GM19397 (cell line): ENCODE data around the gene CERS6.
"Not testable (repeated sequence)": the region's sequence is repeated elsewhere in the genome, so short reads cannot be mapped to it uniquely, and the experiment has no call there.

ENCODE experiments used
- ATAC-seq: cut with Tn5 transposase; IDR thresholded peaks from one replicate; pipeline ENCODE4 v1.9.1; 2021; ENCODE audit warnings: mild to moderate bottlenecking, moderate library complexity; ENCODE audit not compliant: unreplicated experiment

The CERS6 gene

DNA sequence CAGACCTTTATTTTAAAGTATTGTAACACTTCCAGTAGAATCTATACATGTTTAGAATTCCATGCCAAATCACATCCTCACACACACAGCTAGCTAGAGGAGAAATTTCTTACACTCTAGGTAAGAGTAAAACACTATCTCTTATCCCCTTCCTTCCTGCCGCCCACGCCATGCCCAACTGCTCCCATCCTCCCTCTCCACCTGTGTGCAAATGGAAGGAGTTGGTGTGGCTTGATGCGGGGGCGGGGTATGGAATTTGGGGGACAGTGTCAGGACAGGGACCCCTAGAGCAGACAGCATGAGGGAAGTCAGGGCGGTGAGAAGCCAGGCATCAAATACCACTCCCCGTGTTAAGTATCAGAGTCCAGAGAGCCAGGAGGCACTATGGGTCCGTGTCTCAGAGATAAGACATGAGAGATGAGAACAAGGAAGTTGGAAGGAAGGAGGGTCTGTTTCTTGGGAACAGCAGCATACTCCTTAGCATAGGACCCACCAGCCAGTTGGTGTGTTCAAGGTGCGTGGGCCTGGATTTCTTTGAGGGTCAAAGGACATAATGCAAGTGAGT lies 297.8 kb downstream of the CERS6 start:
- ATAC-seq = no peak

DNA sequence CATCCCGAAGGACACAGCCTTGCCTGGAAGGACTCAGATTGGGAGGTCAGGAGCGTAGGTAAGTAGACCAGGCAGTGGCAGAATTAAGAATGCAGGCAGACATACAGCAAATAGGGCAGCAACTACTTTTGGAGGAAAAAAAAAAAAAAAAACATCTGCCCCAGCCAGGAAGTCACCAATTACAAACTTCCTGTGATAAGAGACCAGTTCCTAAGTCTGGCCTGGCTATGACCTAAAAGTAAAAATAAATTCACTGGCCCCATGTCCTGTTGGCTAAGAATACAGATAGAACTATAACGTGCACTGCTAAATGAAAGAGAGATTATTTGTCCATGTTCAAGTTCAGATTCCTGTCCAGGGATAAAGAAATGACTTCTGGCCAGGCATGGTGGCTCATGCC lies 301.2 kb downstream of the CERS6 start:
- no peak for ATAC-seq

DNA sequence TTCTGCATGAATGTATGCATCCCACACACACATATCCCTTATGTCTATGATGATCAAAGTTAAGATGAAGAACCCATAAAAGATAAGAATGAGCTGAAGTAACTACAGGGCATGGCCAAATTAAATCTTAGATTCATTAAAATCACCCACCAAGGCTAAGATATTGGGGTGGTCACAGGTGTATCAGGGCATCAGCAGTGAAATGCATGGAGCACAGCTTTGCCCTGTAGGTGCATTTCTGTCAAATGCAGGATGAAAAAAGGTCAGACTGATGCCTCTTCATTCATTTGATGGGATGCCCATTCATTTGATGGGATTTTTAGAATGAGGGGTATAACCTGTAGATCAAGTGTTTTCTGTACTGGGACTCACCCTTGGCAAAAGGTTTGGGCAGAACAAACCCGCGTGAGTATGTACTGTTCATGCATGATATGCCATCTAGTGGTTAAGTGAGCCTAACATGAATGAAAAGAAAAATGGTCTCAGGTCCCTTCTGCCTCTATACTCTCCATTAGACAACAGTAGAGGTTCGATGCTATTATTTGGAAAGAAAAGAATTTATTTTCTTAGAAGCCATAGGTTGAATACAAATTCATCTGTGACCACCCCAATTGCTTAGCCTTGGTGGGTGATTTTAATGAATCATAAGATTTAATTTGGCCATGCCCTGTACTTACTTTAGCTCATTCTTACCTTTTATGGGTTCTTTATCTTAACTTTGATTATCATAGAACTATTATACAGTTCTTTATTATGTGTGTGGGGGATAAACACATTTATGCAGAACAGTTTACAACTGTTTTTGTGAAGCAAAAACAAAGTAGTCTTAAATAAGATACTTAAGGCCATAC lies 303.1 kb downstream of the CERS6 start:
- ATAC-seq = peak; percentile 68

DNA sequence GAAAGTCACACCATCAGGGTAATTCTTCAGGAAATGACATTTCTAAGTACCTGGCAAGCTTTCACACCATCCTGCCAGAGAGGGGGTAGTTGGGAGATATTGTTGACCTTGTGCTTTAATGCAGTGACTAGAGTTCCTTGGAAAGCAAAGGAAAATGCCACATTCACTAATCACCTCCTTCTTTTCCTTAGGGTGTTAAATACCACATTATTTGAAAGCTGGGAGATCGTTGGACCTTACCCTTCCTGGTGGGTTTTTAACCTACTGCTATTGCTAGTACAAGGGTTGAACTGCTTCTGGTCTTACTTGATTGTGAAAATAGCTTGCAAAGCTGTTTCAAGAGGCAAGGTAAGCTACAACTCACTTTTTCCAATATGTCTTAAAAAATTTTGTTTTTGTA lies 309.3 kb downstream of the CERS6 start:
- no peak for ATAC-seq

DNA sequence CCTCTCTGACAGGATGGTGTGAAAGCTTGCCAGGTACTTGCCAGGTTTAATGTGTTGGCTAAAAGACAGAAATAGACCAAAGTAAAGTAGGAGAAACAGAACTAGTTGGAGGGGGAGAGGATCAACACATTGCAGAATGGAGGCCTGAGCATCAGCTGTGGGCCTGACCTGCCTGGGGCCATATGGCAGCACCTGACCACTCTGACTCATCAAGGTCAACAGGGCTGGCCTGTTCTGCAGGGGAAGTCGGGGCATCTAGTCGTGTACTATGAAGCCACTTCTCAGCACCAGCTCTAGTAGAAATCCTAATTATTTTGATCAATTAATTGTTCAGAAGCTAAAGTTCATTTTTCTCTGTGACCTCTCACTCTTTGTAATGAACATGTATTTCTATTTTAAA lies 310.5 kb downstream of the CERS6 start:
- no peak for ATAC-seq

DNA sequence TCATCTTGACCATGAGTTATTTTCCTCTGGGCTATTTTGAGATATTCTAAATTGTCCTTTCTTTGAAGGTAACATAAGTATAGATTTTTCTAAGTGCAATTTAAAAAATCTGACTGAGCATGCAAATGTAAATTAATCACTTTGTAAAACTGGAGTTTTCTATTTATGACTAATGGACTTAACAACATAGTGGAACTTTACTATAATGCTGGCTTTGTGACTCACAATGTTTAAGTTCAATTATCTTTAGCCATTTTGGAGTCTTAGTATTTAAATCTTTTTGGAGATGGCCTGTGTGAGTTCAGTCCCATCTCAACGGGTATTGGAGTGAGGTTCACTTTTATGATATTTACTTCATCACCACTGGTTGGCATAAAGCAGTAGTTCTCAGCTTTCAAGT lies 311.2 kb downstream of the CERS6 start:
- ATAC-seq = no peak

DNA sequence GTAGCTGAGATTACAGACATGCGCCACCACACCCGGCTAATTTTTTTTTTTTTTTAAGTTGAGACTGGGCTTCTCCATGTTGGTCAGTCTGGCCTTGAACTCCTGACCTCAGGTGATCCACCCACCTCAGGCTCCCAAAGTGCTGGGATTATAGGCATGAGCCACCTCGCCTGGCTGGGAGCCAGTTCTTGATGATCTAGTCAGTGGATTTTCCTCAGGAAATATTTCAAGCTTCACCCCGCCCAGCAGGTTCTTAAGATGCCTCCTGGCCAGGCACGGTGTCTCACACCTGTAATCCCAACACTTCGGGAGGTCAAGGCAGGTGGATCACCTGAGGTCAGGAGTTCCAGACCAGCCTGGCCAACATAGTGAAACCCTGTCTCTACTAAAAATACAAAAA lies 312.3 kb downstream of the CERS6 start:
- not testable (repeated sequence) for ATAC-seq

DNA sequence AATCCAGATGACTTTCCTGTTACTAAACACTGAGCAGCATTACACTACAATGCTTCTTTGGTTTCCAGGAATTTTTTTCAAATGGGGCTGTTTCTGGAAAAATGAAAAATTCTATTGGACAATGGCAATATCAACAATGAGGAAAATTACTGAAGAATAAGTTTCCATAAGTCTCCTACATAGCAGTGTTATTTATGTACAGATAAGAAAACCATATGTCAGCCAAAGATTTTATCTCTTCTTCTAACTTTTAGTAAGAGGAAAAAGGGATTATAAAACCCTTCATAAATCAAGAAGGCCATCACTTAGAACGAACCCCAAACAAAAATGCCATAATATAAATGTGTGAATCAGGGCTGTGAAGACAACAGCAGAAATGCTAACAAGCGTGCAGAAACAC lies 314.7 kb downstream of the CERS6 start:
- no peak for ATAC-seq

DNA sequence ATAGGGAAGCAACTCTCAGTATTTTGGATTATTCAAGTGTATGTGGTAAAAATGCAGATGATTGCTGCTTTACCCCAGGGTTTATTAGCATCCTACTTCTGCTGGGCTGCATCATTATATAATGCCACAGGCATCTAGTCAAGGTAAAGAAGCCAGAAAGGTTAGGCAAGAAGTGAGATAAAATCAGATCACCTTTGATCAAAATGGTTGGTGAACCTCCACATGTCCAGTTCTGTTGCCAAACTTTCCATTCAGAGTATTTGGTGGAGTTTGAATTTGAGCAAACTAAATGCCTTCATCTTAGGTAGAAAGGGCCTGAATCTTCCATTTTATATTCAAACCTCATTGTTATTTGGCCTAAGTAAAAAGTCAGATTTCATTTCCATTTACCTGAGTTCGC lies 316.6 kb downstream of the CERS6 start:
- ATAC-seq = no peak

DNA sequence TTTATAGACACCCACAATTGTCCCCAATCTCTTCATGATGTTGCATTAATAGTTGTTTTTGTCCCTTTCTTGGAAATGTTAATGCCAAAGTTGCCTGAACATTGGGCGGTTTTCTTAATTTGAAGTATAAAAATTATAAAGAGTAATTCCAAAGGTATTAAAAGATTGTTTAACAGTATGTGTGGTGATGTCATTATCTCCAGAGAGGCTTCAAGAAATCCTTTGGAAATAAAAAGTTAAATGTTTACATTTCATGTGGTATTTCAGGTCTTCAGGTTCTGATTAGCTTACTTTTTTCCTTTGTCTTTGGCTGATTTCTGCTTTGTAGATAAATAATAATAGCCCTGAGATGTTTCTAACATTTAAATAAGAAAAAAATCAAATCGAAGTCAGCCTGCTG lies 317.1 kb downstream of the CERS6 start:
- ATAC-seq = no peak

DNA sequence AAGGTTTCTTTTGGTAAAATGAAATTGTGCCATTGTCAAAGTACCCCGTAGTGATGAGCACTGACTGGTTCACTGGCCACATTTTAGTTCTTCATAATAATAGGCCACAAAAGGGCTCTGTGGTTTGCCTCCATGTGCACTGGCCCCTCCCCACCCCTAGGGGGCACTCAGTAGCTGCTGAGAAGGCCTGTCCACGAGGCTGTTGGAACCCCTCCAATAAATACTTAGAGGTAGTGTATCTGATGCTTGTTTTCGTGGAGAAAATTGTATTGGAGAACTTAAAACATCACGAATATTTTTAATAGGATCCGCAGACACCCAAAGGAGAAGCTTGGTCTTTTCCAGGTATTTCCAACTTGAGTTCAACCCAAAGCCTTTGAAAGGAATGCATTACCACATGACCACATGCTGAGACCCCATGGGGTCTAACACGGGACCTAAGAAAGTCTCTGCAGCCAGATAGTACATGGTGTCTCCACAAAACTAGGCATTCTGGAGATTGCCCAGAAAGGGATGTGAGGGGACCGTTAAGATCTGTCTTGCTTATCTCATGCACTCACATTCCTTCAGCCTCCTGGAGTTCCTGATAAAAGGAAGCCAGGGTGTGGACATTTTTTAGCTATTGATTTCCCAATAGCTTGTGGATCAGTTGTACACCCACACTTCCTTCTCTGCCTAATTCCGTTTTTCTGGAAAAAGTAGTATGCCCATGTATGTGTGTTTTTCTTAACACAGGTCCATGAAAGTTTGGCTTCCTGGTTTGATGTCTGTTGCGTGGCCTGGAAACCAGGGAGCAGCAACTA lies 317.8 kb downstream of the CERS6 start:
- ATAC-seq = no peak

DNA sequence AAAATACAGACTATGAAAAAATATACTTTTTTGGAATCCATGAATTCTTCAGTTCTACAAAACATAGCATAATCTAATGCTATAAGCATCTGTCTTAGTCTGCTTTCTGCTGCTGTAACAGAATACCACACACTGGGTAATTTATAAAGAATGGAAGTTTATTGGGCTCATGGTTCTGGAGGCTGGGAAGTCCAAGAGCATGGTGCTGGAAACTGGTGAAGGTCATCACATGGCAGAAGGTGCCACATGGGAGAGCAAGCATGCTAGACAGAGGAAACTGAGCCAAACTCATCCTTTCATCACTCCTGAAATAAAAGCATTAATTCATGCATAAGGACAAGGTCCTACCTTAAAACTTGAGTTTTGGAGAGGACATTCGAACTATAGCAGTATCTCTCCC lies 319.8 kb downstream of the CERS6 start:
- ATAC-seq = no peak

DNA sequence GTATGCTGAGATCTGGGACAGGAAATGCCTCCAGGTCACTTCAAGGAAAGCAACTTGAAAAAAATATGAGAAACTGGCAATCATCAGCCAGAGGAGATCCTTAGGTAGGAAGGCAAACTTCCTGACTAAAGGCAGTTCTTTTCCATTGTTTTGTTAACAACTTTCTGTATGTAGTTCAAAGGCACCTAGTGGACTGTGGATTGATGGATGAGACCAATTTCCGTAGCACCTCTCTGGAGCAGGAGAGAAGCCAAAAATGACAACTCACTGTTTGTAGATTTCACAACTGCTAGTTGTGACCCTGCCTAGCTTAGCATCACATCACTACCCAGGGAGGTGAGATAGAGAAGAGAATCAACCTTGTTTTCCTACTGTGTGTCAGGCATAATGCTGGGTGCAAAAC lies 324.6 kb downstream of the CERS6 start:
- ATAC-seq = no peak

DNA sequence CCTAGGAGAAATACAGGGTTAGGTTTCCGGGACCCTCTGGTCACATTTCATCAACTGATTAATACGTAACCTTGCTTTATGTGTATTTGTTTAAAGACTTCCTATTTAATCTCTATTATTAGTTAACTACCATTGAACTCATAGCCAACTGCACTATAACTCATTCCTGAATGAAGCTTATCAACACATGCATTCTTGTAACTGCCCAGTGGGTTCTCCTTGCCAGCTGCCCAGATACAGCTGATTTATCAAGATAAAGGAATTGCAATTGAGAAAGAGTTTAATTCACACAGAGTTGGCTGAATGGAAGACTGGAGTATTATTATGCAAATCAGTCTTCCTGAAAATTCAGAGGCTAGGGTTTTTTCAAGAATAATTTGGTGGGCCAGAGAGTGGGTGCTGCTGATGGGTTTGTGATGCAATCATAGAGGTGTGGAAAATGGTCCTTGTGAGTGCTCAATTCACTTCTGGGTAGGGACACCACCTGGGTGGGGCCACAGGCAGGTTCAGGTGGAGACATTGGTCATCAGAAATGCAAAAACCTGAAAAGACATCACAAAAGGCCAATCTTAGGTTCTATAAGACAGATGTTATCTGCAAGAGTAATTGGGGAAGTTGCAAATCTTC lies 325.2 kb downstream of the CERS6 start:
- ATAC-seq = no peak

DNA sequence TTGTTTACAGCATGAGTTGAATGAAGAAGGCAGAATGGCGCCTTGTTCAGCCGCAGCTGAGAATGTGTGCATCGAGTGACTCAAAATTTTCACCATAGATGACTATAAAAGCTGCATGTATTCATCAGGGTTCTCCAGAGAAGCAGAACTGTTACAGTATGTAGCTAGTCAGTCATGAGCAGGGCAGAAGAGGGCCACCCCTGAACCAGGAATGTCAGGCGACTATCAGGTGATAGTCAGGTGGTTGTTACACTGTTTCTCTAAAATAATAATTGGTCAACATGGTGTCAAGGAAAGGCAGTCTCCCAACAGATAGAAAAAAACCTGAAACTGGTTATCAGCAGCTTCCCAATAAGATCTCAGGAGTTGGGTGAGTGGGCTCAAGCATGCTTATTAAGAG lies 326.2 kb downstream of the CERS6 start:
- no peak for ATAC-seq

DNA sequence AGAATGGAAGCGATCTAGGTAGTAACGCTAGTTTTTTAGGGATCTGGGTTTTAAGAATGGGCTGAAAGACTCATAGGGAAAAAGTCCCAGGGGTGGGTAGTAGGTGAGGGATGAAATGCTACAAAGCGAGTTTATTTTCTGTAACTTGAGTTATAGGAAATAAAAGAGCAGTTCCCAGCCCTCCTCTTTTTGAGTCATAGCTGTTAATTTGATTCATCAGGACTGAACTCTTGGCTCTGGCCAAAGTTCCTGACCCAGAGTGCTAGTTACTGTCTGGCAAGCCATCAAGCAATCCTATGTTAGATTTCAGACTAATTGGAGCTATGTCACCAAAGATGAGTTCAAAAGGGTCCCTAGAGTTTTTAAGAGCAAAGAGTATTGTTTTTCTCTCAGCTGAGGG lies 328.9 kb downstream of the CERS6 start:
- no peak for ATAC-seq

DNA sequence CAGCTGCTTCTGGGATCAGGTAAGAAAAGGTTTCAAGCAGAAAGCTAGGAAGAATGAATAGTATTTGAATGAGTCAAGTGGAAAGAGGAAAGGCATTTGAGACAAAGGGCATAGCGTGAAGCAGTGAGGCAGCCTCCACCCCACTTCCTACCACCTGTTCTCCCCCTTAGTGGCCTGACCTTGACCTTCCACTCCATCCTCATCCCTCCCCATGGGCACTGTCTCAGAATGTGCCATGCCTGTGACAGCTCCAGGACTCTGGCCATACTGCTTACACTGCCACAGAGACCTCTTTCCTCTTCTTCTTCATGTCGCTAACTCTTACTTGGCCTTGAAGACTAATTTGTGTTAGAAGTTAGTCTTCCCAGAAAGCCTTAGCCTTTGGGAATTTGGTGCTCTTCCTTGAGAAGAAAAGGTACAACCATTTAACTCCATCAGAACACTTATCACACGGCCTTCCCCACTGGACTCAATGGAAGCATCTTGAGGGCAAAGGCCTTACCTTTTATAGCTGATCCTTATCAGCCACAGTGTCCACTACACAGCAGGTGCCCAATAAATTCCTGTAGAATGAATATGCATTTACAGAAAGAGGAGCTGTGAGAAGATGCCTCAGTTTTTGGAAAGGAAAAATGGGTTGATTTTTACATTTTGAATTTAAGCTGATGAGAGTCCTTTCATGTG lies 331.2 kb downstream of the CERS6 start:
- ATAC-seq = no peak

DNA sequence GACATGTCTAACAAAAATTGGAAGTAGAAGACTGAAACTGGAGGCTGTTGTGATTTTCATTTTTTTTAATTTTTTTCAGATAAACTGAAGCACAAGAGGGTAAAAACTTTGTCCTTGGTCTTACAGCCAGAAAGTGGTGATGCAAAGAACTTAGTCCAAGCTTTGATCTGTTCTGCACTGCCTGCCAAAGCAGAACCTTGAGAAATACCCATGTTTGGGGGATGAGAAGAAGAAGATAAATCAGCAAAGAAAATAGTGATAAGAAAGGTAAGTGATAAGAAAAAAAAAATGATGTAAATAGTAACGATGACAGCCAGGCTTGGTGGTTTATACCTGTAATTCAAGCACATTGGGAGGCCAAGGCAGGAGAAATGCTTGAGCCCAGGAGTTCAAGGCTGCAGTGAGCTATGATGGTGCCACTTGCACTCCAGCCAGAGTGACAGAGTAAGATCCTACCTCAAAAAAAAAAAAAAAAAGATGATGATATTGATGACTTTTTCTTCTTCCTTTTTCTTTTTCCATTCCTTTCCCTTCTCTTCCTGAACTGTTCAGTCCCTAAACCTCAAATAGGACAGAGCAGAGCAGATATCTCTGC lies 331.8 kb downstream of the CERS6 start:
- ATAC-seq = no peak

DNA sequence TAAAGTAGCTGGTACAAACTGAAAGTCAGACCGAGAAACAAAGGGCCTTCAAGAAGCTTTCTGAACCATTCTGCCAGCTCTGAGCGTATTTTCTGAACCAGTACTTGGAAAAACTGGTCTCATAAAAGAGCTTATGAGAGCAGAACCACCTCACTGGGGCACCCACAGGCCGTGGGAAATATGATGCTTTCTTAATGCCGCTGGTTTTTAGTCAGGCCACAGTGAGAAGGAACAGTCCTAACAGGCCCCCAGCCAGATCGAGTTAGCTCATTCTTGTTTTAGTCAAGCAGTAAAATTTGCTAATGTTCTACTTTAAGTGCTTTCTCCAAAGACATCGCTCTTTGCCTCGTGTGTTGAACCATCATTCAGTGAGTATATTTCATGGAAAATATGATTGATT lies 333.7 kb downstream of the CERS6 start:
- no peak for ATAC-seq

DNA sequence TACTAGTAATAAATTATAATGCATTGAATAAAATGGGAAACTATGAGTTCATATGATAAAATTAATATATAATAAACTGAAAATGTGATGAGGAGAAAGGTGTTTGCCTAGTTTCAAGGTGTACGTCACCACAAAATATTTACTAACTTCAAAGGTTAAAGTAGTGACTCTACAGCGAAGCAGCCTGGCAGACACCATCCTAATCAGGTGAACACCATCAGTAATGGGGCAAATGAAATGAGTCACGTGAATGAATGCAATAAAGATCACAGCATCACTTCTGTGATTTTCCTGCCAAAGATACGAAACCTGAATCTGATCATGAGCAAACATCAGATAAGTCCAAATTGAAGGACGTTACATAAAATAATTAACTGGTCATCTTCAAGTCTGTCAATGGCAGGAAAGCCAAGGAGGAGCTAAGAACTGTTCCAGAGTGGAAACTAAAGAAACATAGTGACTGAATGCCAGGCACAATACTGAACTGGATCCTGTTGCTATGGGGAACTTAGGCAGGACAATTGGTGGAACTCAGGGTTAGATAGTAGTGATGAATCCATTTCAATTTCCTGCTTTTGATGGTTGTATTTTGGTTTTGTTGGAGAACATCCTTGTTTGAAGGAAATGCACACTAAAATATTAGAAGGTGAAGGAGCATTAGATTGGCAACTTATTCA lies 334.3 kb downstream of the CERS6 start:
- ATAC-seq = no peak
